CD4-positive, alpha-beta T cell treated with Interferon gamma for 1 hour (primary cell): Measurements from ENCODE around the gene RNASE8.
A peak's percentile ranks its signal among the peaks of the same experiment; 100 is the strongest.

Source experiments
- DNase-seq: peaks from one replicate; pipeline ENCODE4 v3.0.0-alpha.2; 2020

Gene RNASE8

GRCh38 chr14:21054123-21054767 lies 3.4 kb upstream of the RNASE8 start:
- DNase-seq = no peak

- DNase-seq = no peak
These were observed 2.9 kb upstream of the RNASE8 start for GRCh38 chr14:21054768-21055145.

- no peak for DNase-seq
These were observed 2.0 kb upstream of the RNASE8 start for GRCh38 chr14:21055432-21056117.

- no peak for DNase-seq
These were observed 980 bp upstream of the RNASE8 start for GRCh38 chr14:21056520-21057163.

GRCh38 chr14:21058903-21059302 lies 1.3 kb downstream of the RNASE8 start:
- no peak for DNase-seq

- no peak for DNase-seq
These were observed 2.4 kb downstream of the RNASE8 start for GRCh38 chr14:21059842-21060613.

- no peak for DNase-seq
These were observed 3.2 kb downstream of the RNASE8 start for GRCh38 chr14:21060614-21061346.

- no peak for DNase-seq
These were observed 3.7 kb downstream of the RNASE8 start for GRCh38 chr14:21061347-21061668.

GRCh38 chr14:21063479-21063878 lies 5.9 kb downstream of the RNASE8 start:
- no peak for DNase-seq

GRCh38 chr14:21066882-21067502 lies 9.4 kb downstream of the RNASE8 start:
- DNase-seq = no peak

GRCh38 chr14:21068521-21069387 lies 11.1 kb downstream of the RNASE8 start:
- peak; percentile 65 for DNase-seq

- no peak for DNase-seq
These were observed 11.9 kb downstream of the RNASE8 start for GRCh38 chr14:21069388-21070082.

- DNase-seq = peak; percentile 20
These were observed 12.5 kb downstream of the RNASE8 start, which contains the start of gene ARHGEF40 for GRCh38 chr14:21070083-21070609. ARHGEF40 (plus strand) TSS chr14:21070304; CDS start chr14:21070397, 93 bp downstream.

GRCh38 chr14:21070610-21071224 lies 13.1 kb downstream of the RNASE8 start:
- peak; percentile 33 for DNase-seq

- peak; percentile 71 for DNase-seq
These were observed 13.8 kb downstream of the RNASE8 start for GRCh38 chr14:21071225-21072030.

GRCh38 chr14:21072031-21072473 lies 14.4 kb downstream of the RNASE8 start:
- no peak for DNase-seq

- no peak for DNase-seq
These were observed 15.2 kb downstream of the RNASE8 start for GRCh38 chr14:21072781-21073339.

- no peak for DNase-seq
These were observed 16.3 kb downstream of the RNASE8 start for GRCh38 chr14:21073921-21074320.
